ENCODE measurements around the gene SVEP1.
A peak's percentile ranks its signal among the peaks of the same experiment; 100 is the strongest.
"Not testable (repeated sequence)": the region's sequence is repeated elsewhere in the genome, so short reads cannot be mapped to it uniquely, and the experiment has no call there.

SVEP1 gene

DNA sequence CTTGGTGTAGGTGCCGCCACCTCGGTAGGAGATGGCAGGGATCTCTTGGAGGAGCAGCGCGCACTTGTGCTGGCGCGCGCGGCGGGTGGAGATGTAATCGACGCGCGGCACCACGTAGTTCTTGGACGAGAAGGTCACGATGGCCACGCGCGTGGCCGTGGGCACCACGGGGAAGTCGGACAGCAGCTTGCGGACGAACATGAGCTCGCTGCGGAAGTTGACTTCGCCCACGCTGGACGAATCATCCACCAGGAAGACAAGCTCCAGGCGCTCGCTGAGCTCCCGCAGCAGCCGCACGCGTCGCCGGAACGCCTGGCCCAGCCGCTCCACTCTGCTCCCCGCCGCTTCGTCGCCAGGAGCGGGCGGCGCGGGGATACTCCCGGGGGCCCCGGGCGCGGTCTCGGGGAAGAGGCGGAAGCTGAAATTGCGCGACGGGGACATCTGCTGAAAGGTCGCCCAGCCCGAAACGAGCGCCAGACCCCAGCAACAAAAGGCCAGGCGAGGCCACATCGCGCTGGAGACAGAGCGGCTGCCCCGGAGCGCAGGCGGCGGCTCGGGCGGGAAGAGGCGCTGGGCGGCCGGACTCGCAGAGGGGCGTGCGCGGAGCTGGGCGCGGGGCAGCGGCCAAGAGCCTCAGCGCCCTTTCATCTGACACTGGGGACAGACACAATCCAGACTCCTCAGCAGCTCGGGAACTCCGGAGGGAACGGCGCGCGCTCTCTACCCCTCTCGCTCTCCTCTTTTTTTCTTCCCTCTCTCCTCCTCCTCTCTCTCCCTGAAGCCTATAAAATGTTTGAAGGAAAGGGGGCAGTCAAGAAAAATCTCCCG is at the start of gene SVEP1:
Gene SVEP1, minus strand, starts transcription at position 708 of the 828 bp plus-strand sequence. Its CDS starts 198 bp downstream, at position 510.
- peak; percentile 76 for DNase-seq

DNA sequence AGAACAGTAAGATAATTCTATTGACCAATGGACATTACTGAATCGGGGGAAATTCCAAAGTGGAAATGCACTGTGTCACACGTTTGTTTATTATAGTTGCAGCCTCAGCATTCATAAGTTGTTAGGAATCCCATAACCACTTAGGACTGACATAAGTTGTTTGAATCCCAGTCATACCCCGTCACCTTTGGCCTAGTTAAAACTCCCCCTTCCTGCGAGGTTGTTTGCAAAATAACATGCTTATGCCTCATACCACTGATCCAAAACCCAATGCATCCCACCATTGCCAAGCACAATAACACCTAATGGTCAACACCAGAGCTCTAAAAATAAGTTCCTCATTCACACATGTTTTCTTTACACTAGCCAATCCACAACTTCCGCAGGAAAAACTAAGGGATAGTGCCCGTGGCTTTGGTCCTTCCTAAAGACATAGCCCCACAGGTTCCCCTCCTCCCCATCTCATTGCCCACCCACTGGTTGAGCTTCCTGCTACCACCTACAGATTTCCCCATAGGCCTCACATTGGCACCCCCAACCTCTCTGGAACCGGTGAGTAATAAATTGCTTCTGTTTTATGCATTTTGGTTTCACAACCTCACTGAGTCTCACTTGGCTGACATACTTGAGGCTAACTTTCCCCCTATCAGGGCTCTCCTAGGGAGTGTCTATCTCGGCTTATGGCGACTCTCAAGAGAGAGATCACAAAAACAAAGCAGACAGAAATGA is 46.7 kb upstream of the SVEP1 start:
- DNase-seq = no peak

DNA sequence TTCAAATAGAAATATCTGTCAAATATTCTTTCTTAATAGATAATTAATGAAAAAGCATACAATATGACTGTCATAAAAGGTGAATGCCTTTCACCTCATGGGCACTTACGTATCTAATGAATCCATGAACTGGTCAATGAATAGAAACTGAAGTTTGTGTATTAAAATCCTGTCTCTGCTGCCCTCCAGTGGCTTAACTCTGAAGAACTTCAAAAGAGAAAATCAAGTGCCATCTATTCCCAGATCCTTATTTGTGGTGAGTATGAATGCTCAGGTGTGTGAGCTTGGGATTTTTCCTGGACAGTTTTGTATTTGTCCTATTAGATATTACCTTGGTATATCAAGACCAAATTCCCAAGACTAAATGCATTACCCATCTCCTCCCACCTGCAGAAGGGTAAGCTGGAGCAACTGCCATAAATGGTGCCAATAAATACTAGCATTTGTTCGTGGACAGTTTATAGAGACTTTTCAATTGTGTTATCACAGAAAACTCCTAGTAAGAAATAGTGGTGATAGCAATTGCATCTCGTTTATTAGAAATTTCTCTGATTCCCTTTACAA is 44.0 kb upstream of the SVEP1 start:
- peak; percentile 38 for DNase-seq

DNA sequence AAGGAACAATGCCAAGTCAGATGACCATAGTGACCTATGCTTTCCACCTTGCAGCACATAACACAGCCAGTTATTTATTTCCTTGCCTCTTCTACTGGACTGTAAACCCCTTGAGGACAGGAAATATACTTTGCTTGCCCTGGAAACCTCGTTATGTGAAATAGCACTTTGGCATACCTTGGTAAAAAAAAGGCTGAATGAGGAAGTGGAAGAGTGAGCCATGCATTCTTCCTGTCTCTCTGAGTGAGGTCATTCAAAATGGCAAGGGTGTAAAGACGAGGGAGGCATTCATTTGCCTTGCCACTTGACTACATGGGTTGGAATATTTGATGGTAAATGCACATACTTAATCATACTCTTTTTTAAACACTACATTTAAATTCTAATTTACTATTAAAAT is 42.8 kb upstream of the SVEP1 start:
- no peak for DNase-seq

DNA sequence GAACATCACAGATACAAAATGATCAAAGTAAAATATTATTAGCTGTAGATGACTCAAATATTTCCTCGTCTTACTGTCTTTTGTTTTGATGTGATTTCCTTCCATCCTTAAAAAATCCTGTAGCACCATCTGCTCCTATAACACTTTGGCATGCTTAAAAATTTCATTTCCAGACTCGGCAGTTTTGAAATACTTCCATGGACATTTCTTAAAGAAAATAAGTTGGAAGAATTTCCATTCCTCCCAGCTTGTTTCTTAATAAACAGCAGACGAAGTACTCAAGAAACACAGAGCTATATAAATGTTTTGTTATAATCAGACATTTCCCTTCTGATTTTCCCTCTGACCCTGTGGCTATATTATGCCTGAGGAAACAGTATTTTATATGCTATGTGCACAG is 41.2 kb upstream of the SVEP1 start:
- DNase-seq = no peak

DNA sequence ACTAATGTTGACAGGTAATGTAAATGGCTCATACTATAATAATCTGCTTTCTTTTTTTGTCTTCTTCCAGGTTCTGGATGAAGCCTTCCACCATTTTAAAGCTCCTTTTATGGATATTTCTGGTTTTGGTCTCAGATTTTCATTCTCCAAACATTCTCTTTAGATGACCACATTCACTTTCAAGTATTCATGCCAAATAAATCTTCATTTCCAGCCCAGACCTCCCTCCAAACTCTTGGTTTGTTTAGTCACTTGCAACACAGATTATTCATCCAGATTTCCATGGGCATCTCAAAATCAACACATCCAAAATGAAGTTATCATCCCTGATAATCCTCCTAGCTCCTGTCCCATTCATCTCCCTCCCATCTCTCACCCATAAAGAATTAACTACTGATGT is 40.3 kb upstream of the SVEP1 start:
- no peak for DNase-seq

DNA sequence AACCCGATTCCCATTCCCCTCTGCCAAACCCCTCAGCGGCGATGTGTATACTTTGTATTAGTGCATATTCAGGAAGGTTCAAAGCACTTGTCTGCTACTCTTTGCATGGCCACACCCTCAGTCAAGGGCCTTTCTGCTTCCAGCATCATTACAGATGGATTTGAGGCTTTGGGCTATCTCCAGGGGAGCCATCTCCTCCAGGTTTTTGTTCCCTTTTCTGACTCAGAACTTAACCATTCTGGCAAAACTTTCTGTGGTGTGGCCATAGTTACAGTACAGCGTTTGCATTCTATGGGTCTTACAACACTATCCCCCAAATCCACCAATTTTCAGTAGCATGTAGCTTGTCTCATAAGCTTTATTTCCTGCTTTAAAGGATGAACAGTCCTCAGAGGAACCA is 36.0 kb upstream of the SVEP1 start:
- no peak for DNase-seq

DNA sequence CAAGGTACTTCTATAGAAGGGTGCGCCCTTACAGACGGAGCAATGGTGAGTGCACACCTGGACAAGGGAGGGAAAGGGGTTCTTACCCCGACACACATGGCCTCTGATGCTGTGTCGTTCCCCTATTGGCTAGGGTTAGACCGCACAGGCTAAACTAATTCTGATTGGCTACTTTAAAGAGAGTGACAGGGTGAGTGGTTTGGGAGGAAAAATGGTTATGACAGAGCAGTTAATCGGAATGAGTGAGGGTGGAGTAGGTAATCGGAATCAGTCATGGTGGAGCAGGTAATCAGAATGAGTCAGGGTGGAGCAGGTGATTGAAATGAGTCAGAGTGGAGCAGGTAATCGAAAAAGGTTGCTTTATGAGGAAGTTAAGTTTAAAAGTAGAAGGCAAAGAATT is 35.0 kb upstream of the SVEP1 start:
- not testable (repeated sequence) for DNase-seq

DNA sequence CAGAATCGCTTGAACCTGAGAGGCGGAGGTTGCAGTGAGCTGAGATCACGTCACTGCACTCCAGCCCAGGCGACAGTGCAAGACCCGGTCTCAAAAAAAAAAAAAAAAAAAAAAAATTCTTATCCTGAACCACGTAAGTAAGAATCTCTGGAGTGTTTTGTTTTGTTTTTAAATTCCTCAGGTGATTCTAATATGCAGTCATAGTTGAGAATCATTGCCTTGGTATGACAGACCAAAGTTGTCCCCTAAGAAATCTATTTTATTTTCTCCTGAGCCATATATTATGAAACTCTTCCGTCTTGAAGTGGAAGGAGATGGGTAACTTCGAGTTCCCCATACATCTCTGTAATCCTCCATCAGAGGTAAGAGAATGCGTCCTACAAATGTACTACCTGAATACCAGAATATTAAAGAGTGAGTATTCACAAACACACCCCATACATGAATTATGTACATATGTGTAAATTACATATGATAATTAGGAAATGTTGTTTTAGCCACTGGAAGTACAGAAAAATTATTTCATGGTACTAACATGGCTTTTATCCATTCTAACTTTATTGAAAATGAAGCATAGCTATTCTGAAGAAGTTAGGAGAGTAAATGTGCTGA is 26.7 kb upstream of the SVEP1 start:
- DNase-seq = no peak

DNA sequence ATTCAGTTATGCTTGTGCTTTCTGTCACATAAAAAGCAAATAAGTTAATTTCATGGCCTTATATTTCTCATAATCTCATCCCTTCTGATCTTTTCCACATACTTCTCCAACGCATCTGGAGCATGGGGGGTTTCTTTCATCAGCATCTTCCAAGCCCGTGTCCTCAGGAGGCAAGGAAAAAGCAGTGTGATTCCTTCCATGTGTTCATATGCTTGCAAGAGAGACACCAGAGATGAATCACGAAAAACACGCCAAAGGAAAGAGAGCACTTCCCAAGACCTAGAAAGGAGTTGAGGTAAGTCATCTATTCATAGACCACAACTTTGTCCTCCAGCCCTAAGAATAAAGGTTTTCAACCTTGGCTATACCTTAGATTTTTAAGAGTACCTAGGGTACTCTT is 26.0 kb upstream of the SVEP1 start:
- no peak for DNase-seq

DNA sequence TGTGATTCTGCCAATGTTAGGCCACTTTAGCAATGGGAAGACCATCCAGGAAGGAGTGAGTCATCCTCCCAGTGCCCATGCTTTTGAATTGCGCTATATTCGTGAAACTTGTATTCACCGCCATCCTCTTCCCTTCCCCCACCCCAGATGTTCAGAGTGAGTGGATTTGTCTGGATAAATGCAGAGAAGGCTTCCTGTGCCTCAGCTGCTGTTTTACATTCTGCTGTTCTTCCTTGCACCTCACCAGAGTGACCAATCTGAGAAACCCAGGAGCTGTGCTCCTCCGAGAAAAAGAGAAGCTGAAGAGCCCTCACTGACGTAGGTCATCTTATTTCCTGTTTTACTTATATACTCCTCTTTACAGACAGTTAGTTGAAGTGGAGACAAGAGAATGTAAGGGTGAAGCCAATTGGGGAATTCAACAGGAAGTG is 24.6 kb upstream of the SVEP1 start:
- no peak for DNase-seq

DNA sequence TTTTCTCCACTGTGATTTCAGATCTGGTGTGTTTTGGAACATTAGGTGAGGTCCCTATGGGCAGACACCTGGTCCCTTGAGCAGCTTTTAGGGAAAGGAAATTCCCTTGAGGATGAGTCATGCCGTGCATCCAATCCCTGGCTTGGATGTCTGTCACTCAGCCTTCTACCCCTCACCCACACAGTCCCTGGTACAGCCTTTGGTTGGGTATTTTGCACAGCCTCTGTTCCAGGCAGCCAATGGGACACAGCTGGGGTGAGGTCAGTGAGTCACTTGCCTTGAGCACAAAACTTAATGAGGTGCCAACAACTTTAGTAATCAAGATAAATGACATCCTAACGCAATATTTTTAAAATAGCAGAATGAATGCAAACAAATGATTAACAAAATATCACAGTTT is 22.7 kb upstream of the SVEP1 start:
- DNase-seq = no peak

DNA sequence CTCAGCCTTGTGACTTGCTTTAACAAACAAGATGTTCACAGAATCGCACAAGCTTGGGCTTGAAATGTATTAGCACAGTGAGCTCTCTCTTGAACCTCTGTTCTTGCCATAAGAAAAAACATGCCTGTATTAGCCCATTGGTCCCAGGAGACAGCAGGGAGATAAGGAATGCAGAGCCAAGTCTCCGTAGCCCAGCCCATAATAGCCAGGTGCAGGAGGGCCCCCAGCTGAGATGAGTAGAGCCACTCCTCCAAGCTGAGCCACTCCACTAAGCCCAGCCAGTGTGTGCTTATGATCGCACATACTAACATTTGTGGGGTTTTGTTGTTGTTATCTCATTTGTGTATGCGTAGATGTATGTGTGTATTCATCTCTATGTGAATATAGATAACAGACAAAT is 21.6 kb upstream of the SVEP1 start:
- no peak for DNase-seq

DNA sequence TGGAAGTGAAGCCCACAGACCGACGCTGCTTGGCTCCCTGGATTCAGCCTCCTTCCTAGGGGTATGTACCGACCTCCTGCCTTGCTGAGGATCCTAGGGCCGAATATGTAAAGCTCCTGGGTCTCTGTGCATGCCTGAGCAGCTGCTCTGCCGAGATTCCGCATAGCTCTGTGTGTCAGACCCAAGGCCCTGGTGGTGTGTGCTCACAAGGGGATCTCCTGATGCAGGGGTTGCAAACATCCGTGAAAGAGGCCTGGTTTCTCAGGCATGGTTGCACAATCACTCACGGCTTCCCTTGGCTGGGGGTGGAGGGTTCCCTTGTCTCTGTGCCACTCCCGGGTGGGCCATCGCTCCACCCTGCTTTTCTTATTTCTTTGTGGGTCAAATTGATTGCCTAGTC is 19.9 kb upstream of the SVEP1 start:
- no peak for DNase-seq

DNA sequence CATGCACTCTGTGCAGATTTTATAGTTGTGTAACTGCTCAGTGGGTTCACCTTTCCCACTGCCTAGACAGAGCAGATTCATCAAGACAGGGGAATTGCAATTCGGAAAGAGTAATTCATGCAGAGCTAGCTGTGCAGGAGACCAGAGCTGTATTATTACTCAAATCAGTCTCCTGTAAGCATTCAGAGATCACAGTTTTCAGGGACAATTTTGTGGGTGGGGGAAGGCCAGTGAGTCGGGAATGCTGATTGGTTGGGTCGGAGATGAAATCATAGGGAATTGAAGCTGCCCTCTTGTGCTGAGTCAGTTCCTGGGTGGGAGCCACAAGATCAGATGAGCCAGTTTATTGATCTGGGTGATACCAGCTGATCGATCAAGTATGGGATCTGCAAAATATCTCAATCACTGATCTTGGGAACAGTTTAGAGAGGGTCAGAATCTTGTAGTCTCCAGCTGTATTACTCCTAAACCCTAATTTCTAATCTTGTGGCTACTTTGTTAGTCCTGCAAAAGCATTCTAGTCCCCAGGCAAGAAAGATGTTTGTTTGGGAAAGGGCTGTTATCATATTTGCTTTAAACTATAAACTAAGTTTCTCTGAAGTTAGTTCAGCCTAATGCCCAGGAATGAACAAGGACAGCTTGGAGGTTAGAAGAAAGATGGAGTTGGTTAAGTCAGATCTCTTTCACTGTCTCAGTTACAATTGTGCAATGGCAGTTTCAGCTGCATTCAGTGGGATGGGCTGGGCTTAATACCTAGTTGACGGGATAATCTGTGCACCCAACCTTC is 12.7 kb upstream of the SVEP1 start:
- no peak for DNase-seq

DNA sequence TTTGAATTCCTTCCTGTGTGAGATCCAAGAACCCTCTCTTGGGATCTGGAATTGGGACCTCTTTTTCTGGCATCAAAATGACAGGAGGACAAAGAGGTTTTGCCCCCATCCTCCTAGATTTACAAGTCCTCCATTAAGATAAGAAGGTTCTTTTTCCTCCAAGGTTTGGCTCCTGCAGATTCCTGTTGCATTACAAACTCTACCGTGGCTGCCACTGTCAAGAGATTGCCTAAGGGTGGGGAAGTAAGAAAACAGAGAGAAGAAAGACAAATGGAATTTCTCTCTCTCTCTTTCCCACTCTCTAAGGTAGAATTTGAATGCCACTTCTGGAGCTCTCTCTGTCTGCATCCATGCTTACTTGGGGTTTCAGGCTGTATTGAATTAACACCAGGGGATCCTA is 12.0 kb upstream of the SVEP1 start:
- no peak for DNase-seq

DNA sequence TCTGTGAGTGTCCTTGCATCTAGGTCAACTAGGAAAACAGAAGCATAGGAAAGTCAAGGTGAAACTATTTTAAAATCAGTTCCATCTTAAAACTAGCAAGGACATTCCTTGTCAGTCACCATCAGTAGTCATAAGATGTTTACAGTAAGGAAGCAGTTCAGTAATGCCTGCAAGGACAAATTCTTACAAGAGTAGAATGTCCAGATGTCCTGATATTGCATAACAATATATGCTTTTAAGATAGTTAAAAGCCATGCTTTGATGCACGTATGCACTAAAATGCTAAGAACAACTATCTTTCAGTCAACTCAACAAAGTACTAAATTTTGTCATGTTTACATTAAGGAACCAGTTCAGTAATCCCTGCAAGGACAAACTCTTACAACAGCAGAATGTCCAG is 11.3 kb upstream of the SVEP1 start:
- DNase-seq = no peak

DNA sequence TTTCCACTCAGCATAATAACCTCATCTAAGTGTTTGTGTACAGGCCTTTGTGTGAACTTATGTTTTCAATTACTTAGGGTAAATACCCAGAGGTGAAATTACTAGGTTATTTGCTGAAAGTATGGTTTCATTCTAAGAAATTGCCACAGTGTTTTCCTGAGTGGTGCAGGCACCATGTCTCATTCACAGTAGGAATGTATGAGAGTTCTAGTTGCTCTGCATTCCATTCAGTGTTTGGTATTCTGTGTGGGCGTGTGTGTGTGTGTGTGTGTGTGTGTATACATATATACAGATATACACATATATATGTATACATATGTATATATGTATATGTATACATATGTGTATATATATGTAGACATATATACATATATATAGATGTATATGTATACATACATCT is 8.8 kb upstream of the SVEP1 start:
- DNase-seq = no peak

DNA sequence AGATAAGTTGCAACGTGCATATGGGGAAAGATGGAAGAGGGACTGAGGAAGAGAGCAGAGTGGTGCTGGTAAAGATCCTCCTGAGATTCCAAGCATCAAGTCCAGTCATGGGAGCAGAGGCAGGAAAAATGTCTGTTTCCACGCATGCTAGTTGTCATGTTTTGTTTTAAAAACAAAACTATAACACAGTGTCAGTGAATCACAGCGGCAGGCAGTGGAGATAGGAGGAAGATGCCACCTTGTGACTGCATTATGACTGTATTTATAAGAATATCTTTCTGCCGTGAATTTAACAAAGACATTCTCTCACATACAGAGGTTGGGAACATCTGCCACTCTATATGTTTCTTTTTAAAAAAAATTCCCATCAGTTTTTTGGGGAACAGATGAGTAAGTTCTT is 3.7 kb upstream of the SVEP1 start:
- DNase-seq = no peak

DNA sequence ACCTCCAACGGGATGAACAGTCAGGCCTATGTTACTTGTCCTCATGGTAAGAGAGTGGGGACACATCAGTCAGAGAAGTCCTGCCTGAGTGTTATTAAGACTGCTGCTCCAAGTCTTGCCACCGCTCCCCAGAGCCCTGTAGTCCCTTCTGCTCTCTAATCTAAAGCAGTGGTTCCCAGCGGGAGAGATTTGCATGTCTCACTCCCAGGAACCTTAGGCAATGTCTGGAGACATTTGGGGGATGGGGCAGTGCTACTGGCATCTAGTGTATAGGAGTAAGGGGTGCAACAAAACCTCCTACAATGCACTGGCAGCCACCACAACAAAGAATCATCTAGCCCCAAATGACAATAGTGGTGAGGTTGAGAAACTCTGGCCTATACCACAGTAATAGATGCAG is 2.6 kb upstream of the SVEP1 start:
- DNase-seq = no peak

DNA sequence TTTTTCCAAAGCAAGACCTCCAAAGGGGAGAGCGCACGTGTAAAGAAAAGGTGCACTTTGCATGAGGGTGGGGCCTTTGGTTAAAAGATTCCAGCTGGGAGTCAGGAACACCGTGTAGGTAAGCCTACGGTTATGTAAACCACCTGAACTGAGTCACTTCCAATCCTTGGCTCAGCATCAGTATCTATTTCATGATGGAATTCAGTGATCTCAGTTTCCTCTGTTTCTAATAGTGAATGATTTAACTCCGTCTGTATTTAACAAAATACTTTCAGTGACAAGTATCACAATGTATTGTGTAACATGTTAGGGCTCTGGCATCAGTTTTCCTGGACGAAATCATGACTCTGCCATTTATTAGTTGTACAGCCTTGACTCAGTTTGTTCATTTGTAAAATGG is 1.3 kb upstream of the SVEP1 start:
- DNase-seq = no peak

DNA sequence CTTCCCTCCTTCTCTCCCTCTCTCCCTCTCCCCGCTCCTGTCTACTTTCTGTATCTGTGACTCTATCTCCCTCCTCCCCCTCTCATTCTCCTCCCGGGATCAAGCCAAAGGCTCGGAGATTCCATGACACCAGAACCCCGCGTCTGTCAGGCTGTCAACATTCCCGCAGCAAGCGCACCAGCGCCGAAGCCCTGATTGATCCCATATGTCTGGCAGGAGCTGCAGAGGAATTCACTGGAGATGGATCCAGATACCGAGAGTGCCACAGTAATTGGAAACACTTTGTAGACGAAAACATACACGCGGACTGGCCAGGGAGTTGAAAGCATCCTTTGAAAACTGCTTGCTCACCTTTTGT is 300 bp upstream of the SVEP1 start:
- DNase-seq = peak; percentile 81

DNA sequence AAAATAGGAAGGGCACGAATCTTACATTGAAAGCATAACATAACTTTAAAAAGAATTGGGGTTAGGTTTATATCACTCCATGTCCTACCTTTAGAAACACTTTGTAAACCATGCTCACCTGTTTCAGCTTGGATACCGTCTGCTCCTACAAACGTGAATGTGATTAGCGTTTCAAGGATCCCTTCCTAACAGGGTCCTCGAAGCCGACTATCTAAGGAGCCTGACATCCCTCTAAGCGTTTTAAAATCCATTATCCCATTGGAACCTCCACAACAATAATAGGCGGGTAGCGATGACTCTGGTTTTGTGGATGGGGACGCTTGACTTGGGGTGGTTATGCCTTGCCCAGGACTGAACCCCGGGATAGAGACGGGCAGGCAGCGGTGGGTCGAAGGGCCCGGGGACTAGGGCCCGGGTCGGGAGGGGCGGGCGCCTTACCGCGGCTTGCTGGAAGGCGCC is 937 bp downstream of the SVEP1 start:
- no peak for DNase-seq

All from femur (tissue), 1 donor.